ENCODE data around the gene IQSEC1. TPM values are rescaled to one million over a fixed set of nuclear protein-coding genes. Genes with fewer than 3 reads are reported as not detected.

IQSEC1 gene
- total and polyA plus RNA-seq, 2 donors, result 9.4 to 21.9 TPM

DNA sequence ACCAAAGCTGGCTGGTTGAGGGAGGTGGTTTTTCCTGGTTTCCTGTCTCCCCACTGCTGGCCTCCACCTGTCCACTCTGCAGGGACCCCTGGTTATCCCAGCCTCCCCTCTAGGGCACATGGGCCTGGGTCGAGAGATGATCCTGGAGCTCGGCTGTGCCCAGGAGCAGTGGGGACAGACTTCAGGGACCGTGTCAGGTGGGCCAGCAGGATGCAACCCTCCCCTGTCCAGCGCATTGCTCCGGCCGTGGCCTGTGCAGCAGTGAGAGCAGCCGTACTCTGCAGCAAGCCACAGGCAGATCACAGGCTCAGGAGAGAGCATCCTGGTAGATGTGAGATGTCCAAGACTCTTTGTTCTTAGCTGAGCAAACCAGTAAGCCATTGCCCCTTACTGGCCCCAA, 139.3 kb downstream of the IQSEC1 start:
- H3K4me1 ChIP-seq (ENCODE audit: control insufficient read depth in 2 of 2, insufficient read depth in 2 of 2, low read length in 2 of 2), result peaks cover 0 to 5% of the 10 kb centered on the region in 2 donors
- H3K4me3 ChIP-seq (ENCODE audit: low read length in 2 of 2), result no peak overlapping the region
- no peaks in the 10 kb centered on the region for H3K9me3 ChIP-seq (ENCODE audit: control insufficient read depth in 2 of 2, insufficient read depth in 1 of 2, low read length in 1 of 2)
- no peak for DNase-seq (ENCODE audit: low read depth in 6 of 9, low spot score in 9 of 9)
- 98% methylated on average over 7 of the region's 7 CpGs for WGBS
- peaks cover 36 to 61% of the 10 kb centered on the region in 2 donors for H3K36me3 ChIP-seq (ENCODE audit: control insufficient read depth in 2 of 2, insufficient read depth in 2 of 2, low read length in 1 of 2)
- no peaks in the 10 kb centered on the region for H3K27me3 ChIP-seq (ENCODE audit: control insufficient read depth in 2 of 2, insufficient read depth in 1 of 2, low read length in 1 of 2)
- no peak overlapping the region for H3K27ac ChIP-seq (ENCODE audit: low read depth in 1 of 2, low read length in 1 of 2)

DNA sequence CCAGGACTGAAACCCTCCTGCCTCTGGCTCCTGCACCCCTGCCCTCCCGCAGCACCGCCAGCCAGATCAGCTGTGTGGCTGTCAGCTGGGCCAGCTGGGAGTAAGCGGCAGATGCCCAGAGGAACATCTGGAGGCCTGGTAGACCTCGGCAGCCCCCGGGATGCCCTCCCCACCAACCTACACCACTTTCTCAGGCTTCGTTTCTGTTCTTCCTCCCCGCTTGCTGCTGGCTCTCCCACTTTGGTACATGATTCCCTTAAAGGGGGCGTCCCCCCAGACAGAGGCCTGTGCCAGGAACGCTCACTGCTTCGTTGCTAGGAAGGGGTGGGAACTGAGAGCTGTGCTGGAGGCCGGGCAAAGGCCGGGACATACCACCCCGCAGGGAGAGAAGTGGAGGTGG, 140.5 kb downstream of the IQSEC1 start:
- H3K27ac ChIP-seq (ENCODE audit: low read depth in 1 of 2, low read length in 1 of 2), result no peak overlapping the region
- 92% methylated on average over 13 of the region's 13 CpGs for WGBS
- H3K9me3 ChIP-seq (ENCODE audit: control insufficient read depth in 2 of 2, insufficient read depth in 1 of 2, low read length in 1 of 2), result no peaks in the 10 kb centered on the region
- no peaks in the 10 kb centered on the region for H3K4me1 ChIP-seq (ENCODE audit: control insufficient read depth in 2 of 2, insufficient read depth in 2 of 2, low read length in 2 of 2)
- H3K36me3 ChIP-seq (ENCODE audit: control insufficient read depth in 2 of 2, insufficient read depth in 2 of 2, low read length in 1 of 2), result peaks cover 34 to 60% of the 10 kb centered on the region in 2 donors
- no peak overlapping the region for H3K4me3 ChIP-seq (ENCODE audit: low read length in 2 of 2)
- DNase-seq (ENCODE audit: low read depth in 6 of 9, low spot score in 9 of 9), result no peak
- no peaks in the 10 kb centered on the region for H3K27me3 ChIP-seq (ENCODE audit: control insufficient read depth in 2 of 2, insufficient read depth in 1 of 2, low read length in 1 of 2)

DNA sequence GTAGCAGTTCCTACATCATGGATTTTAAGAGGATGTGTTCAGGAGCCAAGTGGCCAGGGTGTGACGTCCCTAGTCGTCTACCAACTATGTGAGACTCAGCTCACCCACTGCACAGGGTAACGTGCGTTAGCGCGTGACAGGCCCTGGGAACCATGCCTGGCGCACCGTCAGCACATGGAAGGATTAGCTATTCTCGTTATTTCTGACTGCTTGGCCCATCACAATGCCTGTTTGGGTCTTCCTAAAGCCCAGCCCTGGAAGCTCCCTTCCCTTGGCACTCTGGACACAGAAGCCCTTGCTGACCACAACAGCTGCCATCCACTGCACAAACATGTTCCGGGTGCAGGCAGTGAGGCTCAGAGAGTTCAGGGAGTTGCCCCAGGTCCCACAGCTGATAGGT, 140.9 kb downstream of the IQSEC1 start:
- H3K9me3 ChIP-seq (ENCODE audit: control insufficient read depth in 2 of 2, insufficient read depth in 1 of 2, low read length in 1 of 2), result no peaks in the 10 kb centered on the region
- peaks cover 34 to 61% of the 10 kb centered on the region in 2 donors for H3K36me3 ChIP-seq (ENCODE audit: control insufficient read depth in 2 of 2, insufficient read depth in 2 of 2, low read length in 1 of 2)
- no peak for DNase-seq (ENCODE audit: low read depth in 6 of 9, low spot score in 9 of 9)
- H3K4me3 ChIP-seq (ENCODE audit: low read length in 2 of 2), result no peak overlapping the region
- 95% methylated on average over 10 of the region's 10 CpGs for WGBS
- H3K27ac ChIP-seq (ENCODE audit: low read depth in 1 of 2, low read length in 1 of 2), result no peak overlapping the region
- H3K4me1 ChIP-seq (ENCODE audit: control insufficient read depth in 2 of 2, insufficient read depth in 2 of 2, low read length in 2 of 2), result no peaks in the 10 kb centered on the region
- H3K27me3 ChIP-seq (ENCODE audit: control insufficient read depth in 2 of 2, insufficient read depth in 1 of 2, low read length in 1 of 2), result no peaks in the 10 kb centered on the region

DNA sequence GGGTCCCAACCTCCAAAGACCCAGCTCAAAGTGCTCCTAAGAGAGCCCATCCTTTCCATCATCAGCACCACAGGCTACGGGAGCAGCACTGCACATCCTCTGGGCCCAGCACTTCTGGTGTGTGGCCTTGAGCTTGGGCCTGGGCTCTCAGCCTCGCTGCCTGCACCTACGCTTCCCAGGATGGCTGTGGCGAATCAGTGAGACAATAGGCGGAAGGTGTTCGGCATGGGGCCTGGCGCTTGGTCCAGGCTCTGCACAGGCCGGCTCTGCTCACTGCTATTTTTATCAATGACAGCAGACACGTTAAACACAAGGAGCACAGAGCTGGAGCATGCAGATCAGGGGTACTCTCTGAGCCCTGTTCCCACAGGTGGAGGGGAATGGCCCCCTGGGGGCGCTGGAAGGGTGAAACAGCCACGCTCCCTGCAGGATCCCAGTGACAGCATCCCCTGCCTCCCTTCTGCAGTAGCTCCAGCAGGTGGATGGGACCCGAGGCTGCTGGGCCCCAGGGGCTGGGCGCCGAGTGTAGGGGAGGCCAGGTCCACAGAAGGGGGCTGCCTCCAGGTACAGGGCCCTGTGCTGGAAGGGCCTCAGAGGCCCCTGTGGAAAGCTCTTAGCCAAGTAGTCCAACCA, 141.8 kb downstream of the IQSEC1 start:
- DNase-seq (ENCODE audit: low read depth in 6 of 9, low spot score in 9 of 9), result no peak
- H3K36me3 ChIP-seq (ENCODE audit: control insufficient read depth in 2 of 2, insufficient read depth in 2 of 2, low read length in 1 of 2), result peaks cover 34 to 58% of the 10 kb centered on the region in 2 donors

DNA sequence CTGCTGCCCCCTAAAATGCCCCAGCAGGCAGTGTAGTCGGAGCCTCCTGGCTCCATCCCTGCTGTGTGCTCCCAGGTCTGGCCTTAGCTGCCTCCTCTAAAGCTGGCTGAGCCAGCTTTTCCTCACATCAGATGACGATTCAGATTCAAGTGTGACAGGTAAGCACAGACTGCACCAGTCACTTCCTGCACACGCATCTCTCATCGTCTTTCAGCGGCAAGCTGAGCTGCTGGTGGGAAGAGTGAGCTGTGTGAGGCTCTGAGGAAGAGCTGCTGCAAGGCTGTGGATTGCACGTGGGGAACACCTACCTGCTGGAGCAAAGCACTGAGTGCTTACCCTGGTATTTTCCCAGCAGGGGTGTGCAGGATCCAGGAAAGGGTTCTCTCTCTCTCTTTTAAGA, 143.4 kb downstream of the IQSEC1 start:
- H3K36me3 ChIP-seq (ENCODE audit: control insufficient read depth in 2 of 2, insufficient read depth in 2 of 2, low read length in 1 of 2), result peaks cover 29 to 58% of the 10 kb centered on the region in 2 donors
- H3K27me3 ChIP-seq (ENCODE audit: control insufficient read depth in 2 of 2, insufficient read depth in 1 of 2, low read length in 1 of 2), result no peaks in the 10 kb centered on the region
- no peak overlapping the region for H3K27ac ChIP-seq (ENCODE audit: low read depth in 1 of 2, low read length in 1 of 2)
- H3K9me3 ChIP-seq (ENCODE audit: control insufficient read depth in 2 of 2, insufficient read depth in 1 of 2, low read length in 1 of 2), result no peaks in the 10 kb centered on the region
- 90% methylated on average over 6 of the region's 6 CpGs for WGBS
- H3K4me1 ChIP-seq (ENCODE audit: control insufficient read depth in 2 of 2, insufficient read depth in 2 of 2, low read length in 2 of 2), result no peaks in the 10 kb centered on the region
- no peak for DNase-seq (ENCODE audit: low read depth in 6 of 9, low spot score in 9 of 9)
- no peak overlapping the region for H3K4me3 ChIP-seq (ENCODE audit: low read length in 2 of 2)

More for the DNA sequence above, 141.8 kb downstream of the IQSEC1 start:
- WGBS, result 96% methylated on average over 14 of the region's 14 CpGs
- H3K27me3 ChIP-seq (ENCODE audit: control insufficient read depth in 2 of 2, insufficient read depth in 1 of 2, low read length in 1 of 2), result no peaks in the 10 kb centered on the region
- no peak overlapping the region for H3K4me3 ChIP-seq (ENCODE audit: low read length in 2 of 2)
- no peak overlapping the region for H3K27ac ChIP-seq (ENCODE audit: low read depth in 1 of 2, low read length in 1 of 2)
- H3K4me1 ChIP-seq (ENCODE audit: control insufficient read depth in 2 of 2, insufficient read depth in 2 of 2, low read length in 2 of 2), result no peaks in the 10 kb centered on the region
- no peaks in the 10 kb centered on the region for H3K9me3 ChIP-seq (ENCODE audit: control insufficient read depth in 2 of 2, insufficient read depth in 1 of 2, low read length in 1 of 2)

DNA sequence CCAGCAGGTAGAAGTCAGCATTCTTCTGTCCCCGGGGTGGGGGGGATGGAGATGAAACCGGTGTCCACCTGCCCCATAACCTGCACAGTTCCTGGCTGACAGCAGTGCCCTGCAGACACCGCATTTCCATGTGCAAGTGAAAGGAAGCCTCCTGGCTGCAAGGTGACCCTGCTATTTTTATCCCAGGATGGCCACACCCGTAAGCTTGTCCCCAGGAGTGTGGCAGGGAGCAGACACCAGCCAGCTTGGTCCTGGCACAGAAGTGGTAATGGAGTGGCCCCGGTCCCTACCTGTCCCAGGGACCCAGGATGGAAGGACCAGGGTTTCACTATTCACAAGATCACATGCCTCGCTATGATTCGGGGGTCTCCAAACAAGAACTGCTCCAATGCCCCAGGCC, 146.6 kb downstream of the IQSEC1 start:
- Histone ChIP-seq H3K27me3 (ENCODE audit: control insufficient read depth in 2 of 2, insufficient read depth in 1 of 2, low read length in 1 of 2) (no peaks in the 10 kb centered on the region), H3K4me3 (ENCODE audit: low read length in 2 of 2) (no peak overlapping the region), H3K9me3 (ENCODE audit: control insufficient read depth in 2 of 2, insufficient read depth in 1 of 2, low read length in 1 of 2) (no peaks in the 10 kb centered on the region), H3K4me1 (ENCODE audit: control insufficient read depth in 2 of 2, insufficient read depth in 2 of 2, low read length in 2 of 2) (no peaks in the 10 kb centered on the region), H3K36me3 (ENCODE audit: control insufficient read depth in 2 of 2, insufficient read depth in 2 of 2, low read length in 1 of 2) (peaks cover 38 to 63% of the 10 kb centered on the region in 2 donors), H3K27ac (ENCODE audit: low read depth in 1 of 2, low read length in 1 of 2) (no peak overlapping the region)
- DNase-seq (ENCODE audit: low read depth in 6 of 9, low spot score in 9 of 9), result no peak
- WGBS, result 97% methylated on average over 7 of the region's 7 CpGs

DNA sequence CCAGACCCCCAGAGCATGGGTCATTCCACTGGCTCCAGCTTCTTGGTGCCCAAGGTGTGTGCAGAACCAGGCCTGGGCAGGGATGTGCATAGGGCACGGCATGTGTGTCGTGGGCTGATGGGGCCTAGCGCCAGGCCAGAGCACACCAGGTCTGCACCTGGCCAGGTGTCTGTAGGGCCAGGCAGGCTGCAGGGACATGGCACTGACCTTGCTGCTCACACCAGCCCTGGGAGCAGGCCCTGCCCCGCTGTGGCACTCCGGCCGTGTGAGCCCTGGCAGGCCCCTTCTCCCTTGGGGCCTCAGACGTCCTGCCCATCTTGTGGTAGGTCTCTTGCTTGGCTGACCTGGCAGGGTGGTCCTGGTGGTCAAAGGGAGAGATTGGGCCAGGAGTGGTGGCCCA, 147.6 kb downstream of the IQSEC1 start:
- no peaks in the 10 kb centered on the region for H3K4me1 ChIP-seq (ENCODE audit: control insufficient read depth in 2 of 2, insufficient read depth in 2 of 2, low read length in 2 of 2)
- H3K36me3 ChIP-seq (ENCODE audit: control insufficient read depth in 2 of 2, insufficient read depth in 2 of 2, low read length in 1 of 2), result peaks cover 47 to 66% of the 10 kb centered on the region in 2 donors
- no peak overlapping the region for H3K4me3 ChIP-seq (ENCODE audit: low read length in 2 of 2)
- whole genome bisulfite sequencing, result 97% methylated on average over 7 of the region's 7 CpGs
- no peak for DNase-seq (ENCODE audit: low read depth in 6 of 9, low spot score in 9 of 9)
- H3K27me3 ChIP-seq (ENCODE audit: control insufficient read depth in 2 of 2, insufficient read depth in 1 of 2, low read length in 1 of 2), result no peaks in the 10 kb centered on the region
- no peaks in the 10 kb centered on the region for H3K9me3 ChIP-seq (ENCODE audit: control insufficient read depth in 2 of 2, insufficient read depth in 1 of 2, low read length in 1 of 2)
- H3K27ac ChIP-seq (ENCODE audit: low read depth in 1 of 2, low read length in 1 of 2), result no peak overlapping the region

DNA sequence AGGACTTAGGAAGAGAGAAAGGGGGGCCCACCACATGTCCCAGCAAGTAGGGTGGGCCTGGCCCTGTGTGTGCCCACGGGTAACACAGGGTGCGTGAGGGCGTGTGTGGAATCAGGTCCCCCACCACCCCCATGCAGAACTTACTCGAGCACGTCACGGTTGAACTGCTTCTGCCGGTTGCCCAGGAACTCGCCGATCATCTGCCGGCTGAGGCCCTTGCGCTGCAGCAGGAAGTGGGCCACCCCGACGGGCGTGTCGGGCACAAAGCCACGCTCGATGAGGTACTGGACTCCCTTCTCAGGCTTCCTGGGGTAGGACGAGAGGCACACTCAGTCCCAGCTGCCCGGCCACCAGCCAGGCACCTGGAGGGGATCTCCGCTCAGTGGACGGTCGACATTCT, 148.8 kb downstream of the IQSEC1 start:
- 87% methylated on average over 22 of the region's 22 CpGs for WGBS
- Histone ChIP-seq H3K4me3 (ENCODE audit: low read length in 2 of 2) (no peak overlapping the region), H3K27me3 (ENCODE audit: control insufficient read depth in 2 of 2, insufficient read depth in 1 of 2, low read length in 1 of 2) (no peaks in the 10 kb centered on the region), H3K27ac (ENCODE audit: low read depth in 1 of 2, low read length in 1 of 2) (no peak overlapping the region), H3K36me3 (ENCODE audit: control insufficient read depth in 2 of 2, insufficient read depth in 2 of 2, low read length in 1 of 2) (peaks cover 55 to 78% of the 10 kb centered on the region in 2 donors), H3K9me3 (ENCODE audit: control insufficient read depth in 2 of 2, insufficient read depth in 1 of 2, low read length in 1 of 2) (no peaks in the 10 kb centered on the region), H3K4me1 (ENCODE audit: control insufficient read depth in 2 of 2, insufficient read depth in 2 of 2, low read length in 2 of 2) (no peaks in the 10 kb centered on the region)
- no peak for DNase-seq (ENCODE audit: low read depth in 6 of 9, low spot score in 9 of 9)

DNA sequence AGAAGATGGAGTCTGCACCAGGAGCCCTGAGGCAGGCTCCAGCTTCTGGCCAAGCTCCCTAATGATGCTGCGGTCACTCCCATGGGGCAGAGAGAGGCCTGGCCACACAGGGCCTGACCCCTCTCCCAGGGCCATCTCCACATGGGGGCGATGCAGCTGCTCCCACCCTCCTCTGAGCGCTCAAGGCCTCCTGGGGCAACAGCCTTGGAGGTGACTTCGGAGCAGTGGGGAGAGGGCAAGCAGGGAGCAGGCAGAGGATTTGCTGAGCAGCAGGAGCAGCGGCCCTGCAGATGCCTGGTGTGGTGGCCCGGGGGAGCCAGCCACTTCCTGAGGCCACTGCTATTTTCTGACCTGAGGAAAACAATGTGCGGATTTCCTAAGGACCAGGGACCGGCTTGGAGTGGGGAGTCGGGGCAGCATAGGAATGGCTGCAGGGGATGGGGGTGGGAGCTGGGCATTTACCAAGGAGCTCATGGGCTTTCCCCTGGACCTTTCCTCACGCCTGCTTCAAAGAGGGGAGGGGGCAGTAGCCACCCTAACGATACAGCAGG, 150.3 kb downstream of the IQSEC1 start:
- Histone ChIP-seq H3K27me3 (ENCODE audit: control insufficient read depth in 2 of 2, insufficient read depth in 1 of 2, low read length in 1 of 2) (no peaks in the 10 kb centered on the region), H3K27ac (ENCODE audit: low read depth in 1 of 2, low read length in 1 of 2) (no peak overlapping the region), H3K4me3 (ENCODE audit: low read length in 2 of 2) (no peak overlapping the region), H3K4me1 (ENCODE audit: control insufficient read depth in 2 of 2, insufficient read depth in 2 of 2, low read length in 2 of 2) (no peaks in the 10 kb centered on the region), H3K9me3 (ENCODE audit: control insufficient read depth in 2 of 2, insufficient read depth in 1 of 2, low read length in 1 of 2) (no peaks in the 10 kb centered on the region), H3K36me3 (ENCODE audit: control insufficient read depth in 2 of 2, insufficient read depth in 2 of 2, low read length in 1 of 2) (peaks cover 55 to 73% of the 10 kb centered on the region in 2 donors)
- DNase-seq (ENCODE audit: low read depth in 6 of 9, low spot score in 9 of 9), result no peak
- 98% methylated on average over 11 of the region's 11 CpGs for WGBS

Measured in thymus (tissue), 11 donors.